Activated CD8-positive, alpha-beta memory T cell treated with anti-CD3 and anti-CD28 coated beads, Interleukin-2, amount 50 U/mL, for 1 hour (primary cell): ENCODE data around the gene POLR3H.
"Not testable (repeated sequence)": the region's sequence is repeated elsewhere in the genome, so short reads cannot be mapped to it uniquely, and the experiment has no call there.

ENCODE experiments used
- DNase-seq: peaks from one replicate; pipeline ENCODE4 v3.0.0-alpha.2; 2020; ENCODE audit errors: extremely low read depth

POLR3H gene

GRCh38 chr22:41543854-41544670, at the start of gene POLR3H:
Gene POLR3H, minus strand, starts transcription at chr22:41544470. Its CDS starts 369 bp downstream, at chr22:41544101.
- DNase-seq, result peak; percentile 86

- DNase-seq, result not testable (repeated sequence)
Observed at GRCh38 chr22:41593336-41593960, 49.2 kb upstream of the POLR3H start.

- DNase-seq, result peak; percentile 100
Observed at GRCh38 chr22:41589391-41590241, 45.3 kb upstream of the POLR3H start, which contains the start of gene PMM1. Gene PMM1, minus strand, starts transcription at chr22:41589840. Its CDS starts 35 bp downstream, at chr22:41589805.

- DNase-seq, result no peak
Observed at GRCh38 chr22:41587347-41587723, 43.1 kb upstream of the POLR3H start.

- no peak for DNase-seq
Observed at GRCh38 chr22:41585898-41586297, 41.6 kb upstream of the POLR3H start.

GRCh38 chr22:41584881-41585280, 40.6 kb upstream of the POLR3H start:
- no peak for DNase-seq

- no peak for DNase-seq
Observed at GRCh38 chr22:41582694-41583093, 38.4 kb upstream of the POLR3H start.

GRCh38 chr22:41579997-41580355, 35.7 kb upstream of the POLR3H start:
- no peak for DNase-seq

GRCh38 chr22:41579297-41579996, 35.2 kb upstream of the POLR3H start:
- no peak for DNase-seq

- DNase-seq, result no peak
Observed at GRCh38 chr22:41578818-41579217, 34.5 kb upstream of the POLR3H start.

- DNase-seq, result no peak
Observed at GRCh38 chr22:41578114-41578513, 33.8 kb upstream of the POLR3H start.

GRCh38 chr22:41576877-41577276, 32.6 kb upstream of the POLR3H start:
- no peak for DNase-seq

- DNase-seq, result no peak
Observed at GRCh38 chr22:41575533-41575932, 31.3 kb upstream of the POLR3H start.

GRCh38 chr22:41574847-41575381, 30.6 kb upstream of the POLR3H start:
- no peak for DNase-seq

GRCh38 chr22:41573677-41574076, 29.4 kb upstream of the POLR3H start:
- DNase-seq, result no peak

- DNase-seq, result not testable (repeated sequence)
Observed at GRCh38 chr22:41572305-41572704, 28.0 kb upstream of the POLR3H start.

- no peak for DNase-seq
Observed at GRCh38 chr22:41571786-41572185, 27.5 kb upstream of the POLR3H start.

GRCh38 chr22:41570221-41570620, 26.0 kb upstream of the POLR3H start:
- DNase-seq, result no peak

GRCh38 chr22:41568811-41569210, 24.5 kb upstream of the POLR3H start:
- no peak for DNase-seq

GRCh38 chr22:41567512-41567768, 23.2 kb upstream of the POLR3H start:
- DNase-seq, result no peak

GRCh38 chr22:41565403-41566054, 21.3 kb upstream of the POLR3H start:
- no peak for DNase-seq
